GF-D8 (cell line): ENCODE results near the gene ANTXR1.

Source experiments
- DNase-seq: peaks from one replicate; lab custom pipeline; 2025; lab: John Stamatoyannopoulos, UW

The ANTXR1 gene

GRCh38 chr2:69013142-69013839 lies at the start of gene ANTXR1:
Gene ANTXR1, plus strand, starts transcription at chr2:69013179. Its CDS starts 321 bp downstream, at chr2:69013500.
- DNase-seq, result no peak

- no peak for DNase-seq
Observed at GRCh38 chr2:68964282-68964681, 48.7 kb upstream of the ANTXR1 start.

GRCh38 chr2:68968221-68968620 lies 44.8 kb upstream of the ANTXR1 start:
- no peak for DNase-seq

- DNase-seq, result no peak
Observed at GRCh38 chr2:68969736-68970490, 43.1 kb upstream of the ANTXR1 start.

- no peak for DNase-seq
Observed at GRCh38 chr2:68970566-68971265, 42.3 kb upstream of the ANTXR1 start.

GRCh38 chr2:68971591-68972231 lies 41.3 kb upstream of the ANTXR1 start:
- no peak for DNase-seq

GRCh38 chr2:68974251-68974650 lies 38.7 kb upstream of the ANTXR1 start, which contains the start of gene GKN1:
Gene GKN1, plus strand, starts transcription at chr2:68974636. Its CDS starts 42 bp downstream, at chr2:68974678.
- DNase-seq, result no peak

- DNase-seq, result no peak
Observed at GRCh38 chr2:68974946-68975665, 37.9 kb upstream of the ANTXR1 start.

- DNase-seq, result no peak
Observed at GRCh38 chr2:68975844-68976243, 37.1 kb upstream of the ANTXR1 start.

- DNase-seq, result no peak
Observed at GRCh38 chr2:68977453-68977852, 35.5 kb upstream of the ANTXR1 start.

GRCh38 chr2:68978098-68978497 lies 34.9 kb upstream of the ANTXR1 start:
- no peak for DNase-seq

GRCh38 chr2:68980956-68981355 lies 32.0 kb upstream of the ANTXR1 start:
- DNase-seq, result no peak

GRCh38 chr2:68987021-68987503 lies 25.9 kb upstream of the ANTXR1 start:
- DNase-seq, result no peak

- DNase-seq, result no peak
Observed at GRCh38 chr2:68989035-68989434, 23.9 kb upstream of the ANTXR1 start.

- no peak for DNase-seq
Observed at GRCh38 chr2:68992341-68992740, 20.6 kb upstream of the ANTXR1 start.

- no peak for DNase-seq
Observed at GRCh38 chr2:68992933-68993332, 20.0 kb upstream of the ANTXR1 start.

GRCh38 chr2:68993660-68994059 lies 19.3 kb upstream of the ANTXR1 start:
- DNase-seq, result no peak

- no peak for DNase-seq
Observed at GRCh38 chr2:68994864-68995263, 18.1 kb upstream of the ANTXR1 start.

GRCh38 chr2:68995916-68996315 lies 17.1 kb upstream of the ANTXR1 start:
- DNase-seq, result no peak

GRCh38 chr2:68997401-68997800 lies 15.6 kb upstream of the ANTXR1 start:
- no peak for DNase-seq

- no peak for DNase-seq
Observed at GRCh38 chr2:69001879-69002278, 11.1 kb upstream of the ANTXR1 start.
